Activated CD4-positive, alpha-beta T cell treated with anti-CD3 and anti-CD28 coated beads for 48 hours (primary cell): ENCODE results near the gene SUMF1.

Source experiments
- DNase-seq: peaks from one replicate; pipeline ENCODE4 v3.0.0-alpha.2; 2020

SUMF1 gene

DNA sequence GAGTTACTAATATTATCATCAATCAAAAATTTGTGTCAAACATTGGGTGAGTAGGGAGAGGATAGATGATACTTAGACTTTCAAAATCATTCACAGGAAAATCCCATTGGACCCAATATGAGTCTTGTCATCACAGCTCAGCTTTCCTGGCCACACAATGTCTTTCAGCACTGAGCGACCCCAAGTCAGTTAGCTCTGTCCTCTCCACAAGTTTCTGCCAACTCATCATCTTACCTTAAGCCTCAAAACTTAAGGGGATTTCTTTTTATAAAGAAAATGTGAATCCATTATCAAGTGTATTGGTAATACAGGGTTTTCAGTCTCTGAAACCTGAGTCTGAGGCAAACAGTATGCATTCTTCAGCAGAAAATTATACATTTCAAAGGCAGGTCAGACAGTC, 55.8 kb downstream of the SUMF1 start:
- DNase-seq = peak; percentile 17

DNA sequence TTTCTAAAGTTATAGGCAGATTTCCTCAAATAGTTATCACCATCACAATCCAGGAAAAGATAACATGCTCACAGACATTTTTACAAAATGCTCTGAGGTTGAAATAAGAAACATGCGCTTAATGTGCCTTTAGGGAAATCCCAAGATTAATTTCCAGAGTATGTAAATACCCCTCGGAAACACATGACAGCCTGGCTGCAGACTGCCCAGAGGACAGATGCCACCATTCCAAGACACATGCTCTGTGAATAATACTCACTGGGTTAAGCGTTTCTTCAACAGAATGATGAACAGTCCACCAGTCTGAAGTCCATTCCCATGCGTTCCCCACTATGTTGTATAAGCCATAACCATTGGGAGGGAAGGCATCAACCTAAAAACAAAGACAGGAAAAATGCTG, 56.5 kb downstream of the SUMF1 start:
- no peak for DNase-seq

- no peak for DNase-seq
Measured at GRCh38 chr3:4409971-4410573, 57.0 kb downstream of the SUMF1 start.

DNA sequence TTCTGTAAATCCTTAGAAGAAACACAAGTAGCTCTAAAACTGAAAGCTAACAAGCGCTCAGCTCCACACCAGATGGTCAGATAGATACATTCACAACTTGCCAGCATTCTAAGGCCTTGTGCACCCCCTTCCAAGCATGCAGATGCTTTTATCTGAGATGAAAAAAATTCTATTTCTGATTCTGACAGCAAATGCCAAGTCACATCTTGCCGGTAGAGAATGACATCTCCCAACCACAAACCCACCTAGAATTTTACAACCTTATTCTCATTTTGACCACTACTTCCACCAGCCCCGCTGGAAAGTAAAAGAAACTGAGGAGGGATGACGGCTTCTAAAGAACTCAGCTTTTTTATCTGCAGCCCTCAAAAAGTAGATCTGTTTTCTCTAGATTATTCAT, 57.7 kb downstream of the SUMF1 start:
- peak; percentile 54 for DNase-seq

- DNase-seq = no peak
Measured at GRCh38 chr3:4408958-4409357, 58.1 kb downstream of the SUMF1 start.

- no peak for DNase-seq
Measured at GRCh38 chr3:4407941-4408340, 59.1 kb downstream of the SUMF1 start.

DNA sequence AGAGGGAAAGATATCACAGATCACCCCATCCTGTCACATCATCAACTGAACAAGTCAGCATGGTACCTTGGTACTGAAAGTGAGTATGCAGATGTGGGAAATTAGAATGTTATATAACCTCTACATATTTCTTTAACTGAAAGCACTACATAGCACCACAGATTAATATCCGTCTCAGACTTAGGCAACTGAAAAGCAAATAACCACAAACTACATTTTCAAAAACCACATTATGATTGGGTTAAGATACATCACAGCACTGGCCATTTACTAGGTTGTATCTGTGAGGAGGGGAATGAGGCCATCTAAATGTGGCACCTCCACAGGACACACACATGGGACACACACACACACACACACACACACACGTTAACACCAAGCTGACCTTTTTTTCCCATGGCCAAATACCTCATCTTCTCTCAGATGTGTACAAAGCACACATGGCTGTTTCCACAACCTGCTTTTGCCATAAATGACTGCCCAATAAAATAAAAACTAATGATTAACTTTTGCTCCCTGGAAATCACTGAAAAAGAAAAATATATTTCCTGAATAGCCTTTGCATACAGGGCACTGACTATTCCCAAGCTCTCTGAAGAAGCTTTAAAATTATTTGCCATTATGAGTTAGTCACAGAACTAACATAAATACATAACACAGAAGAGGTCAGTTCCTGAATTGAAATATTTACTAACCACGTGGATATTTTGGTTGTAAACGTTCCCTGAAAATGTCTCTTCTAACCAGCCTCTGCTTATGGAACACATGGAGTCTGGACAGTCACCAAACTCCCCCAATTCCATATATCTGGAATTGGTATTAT, 60.1 kb downstream of the SUMF1 start:
- DNase-seq = no peak

DNA sequence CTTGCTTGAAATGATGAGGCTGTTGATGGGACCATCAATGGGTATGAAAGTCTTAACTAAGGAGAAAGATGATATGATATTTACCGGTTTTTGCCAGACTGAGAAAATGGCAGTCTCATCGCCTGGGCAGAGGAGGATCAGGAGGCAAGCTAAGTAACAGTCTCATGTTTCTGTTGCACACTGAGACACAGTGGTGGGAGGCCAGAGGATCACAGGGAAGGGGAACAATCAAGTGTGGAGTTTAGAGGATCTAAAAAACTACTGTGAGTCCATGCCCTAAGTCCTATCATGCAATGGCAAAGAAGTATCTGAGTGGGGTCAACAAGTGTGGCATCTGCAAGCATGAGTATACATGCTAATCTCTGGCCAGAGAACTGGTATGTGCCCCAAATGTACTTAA, 62.2 kb downstream of the SUMF1 start:
- DNase-seq = no peak

- DNase-seq = peak; percentile 62
Measured at GRCh38 chr3:4401441-4401840, 65.6 kb downstream of the SUMF1 start.

DNA sequence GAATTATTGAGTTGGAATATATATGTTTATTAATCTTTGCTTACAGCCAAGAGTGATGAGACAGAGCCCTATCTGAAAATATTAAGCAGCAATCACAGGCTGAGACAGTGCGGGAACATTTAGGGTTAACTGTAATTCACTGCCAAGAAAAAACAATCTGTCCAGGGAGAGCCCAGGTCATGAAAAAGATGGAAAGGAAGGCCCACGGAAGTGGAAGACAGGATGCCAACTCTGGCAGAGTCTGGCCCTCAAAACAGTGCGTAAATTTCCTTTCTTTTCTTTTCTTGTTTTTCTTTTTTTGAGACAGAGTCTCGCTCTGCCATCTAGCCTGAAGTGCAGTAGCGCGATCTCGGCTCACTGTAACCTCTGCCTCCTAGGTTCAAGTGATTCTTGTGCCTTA, 67.6 kb downstream of the SUMF1 start:
- no peak for DNase-seq

- no peak for DNase-seq
Measured at GRCh38 chr3:4398941-4399245, 68.2 kb downstream of the SUMF1 start.

DNA sequence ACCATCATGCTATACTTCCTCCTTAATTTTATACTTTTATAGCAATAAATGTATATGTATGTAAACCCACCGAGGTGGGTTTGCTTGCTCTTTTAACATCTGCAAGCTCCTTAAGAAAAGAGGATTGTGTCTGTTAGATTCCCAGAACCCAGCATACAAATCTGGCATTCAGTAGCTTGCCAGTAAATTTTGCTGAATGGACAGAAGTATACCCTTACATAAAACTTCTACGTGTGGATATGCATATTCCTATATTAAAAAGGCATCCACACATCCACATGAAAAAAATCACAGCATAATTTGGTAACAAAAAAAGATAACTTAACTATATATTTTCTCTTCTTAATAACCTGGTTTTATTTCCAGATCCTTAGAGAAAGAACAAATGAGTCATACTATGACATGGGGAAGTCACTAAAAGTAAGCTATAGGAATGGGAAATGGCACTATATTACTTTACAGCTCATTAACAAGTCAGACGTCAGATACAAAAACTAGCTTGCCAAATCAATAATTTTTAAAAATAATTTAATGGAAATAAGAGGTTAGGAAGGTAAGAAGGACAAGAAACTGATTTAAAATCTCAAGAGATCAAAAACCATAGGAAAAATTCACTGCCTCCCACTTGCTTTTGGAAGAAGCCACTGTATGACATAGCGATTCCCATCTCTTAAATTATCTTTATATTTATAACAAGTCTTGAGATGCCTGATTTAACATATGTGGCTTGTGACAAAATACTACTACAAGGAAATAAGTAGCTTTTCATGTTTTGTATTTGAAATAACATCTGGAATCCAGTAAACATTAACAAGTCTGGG, 68.7 kb downstream of the SUMF1 start:
- no peak for DNase-seq

DNA sequence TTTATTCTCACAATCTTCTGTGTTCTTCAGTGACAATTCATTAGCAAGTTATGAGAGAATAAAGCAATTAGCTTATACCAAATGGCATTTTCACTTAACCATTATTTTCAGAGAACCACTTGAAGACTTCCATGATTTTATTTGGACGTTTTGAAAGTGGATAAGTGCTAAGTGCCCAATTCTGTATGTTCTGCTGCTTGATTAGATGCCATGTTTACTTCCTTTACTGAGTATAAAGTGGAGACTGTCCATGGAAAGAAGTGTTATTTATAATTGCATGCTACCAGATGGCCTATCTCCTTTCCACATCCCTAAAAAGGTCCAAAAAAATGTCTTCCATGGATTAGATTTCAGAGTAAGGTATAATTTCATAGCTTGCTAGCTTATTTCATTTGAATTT, 69.6 kb downstream of the SUMF1 start:
- DNase-seq = no peak

DNA sequence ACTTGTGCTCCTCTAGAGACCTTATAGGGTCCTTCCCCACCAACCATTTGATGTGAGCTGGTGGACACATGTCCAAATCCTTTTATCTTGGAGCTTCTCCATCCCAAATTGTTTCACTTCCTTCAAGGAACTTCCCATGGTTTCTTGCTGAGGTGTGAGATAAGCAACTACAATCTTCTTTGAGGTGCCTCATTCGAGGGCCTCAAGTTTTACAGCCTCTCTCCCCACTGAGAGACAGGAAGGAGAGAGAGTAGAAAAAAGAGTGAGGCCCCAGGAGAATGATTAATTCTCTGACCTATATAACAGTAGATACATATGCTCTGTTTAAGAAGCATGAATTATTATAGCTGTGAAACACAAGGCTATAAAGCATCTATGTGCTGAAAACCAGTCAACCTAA, 70.5 kb downstream of the SUMF1 start:
- DNase-seq = no peak

- DNase-seq = no peak
Measured at GRCh38 chr3:4396006-4396405, 71.1 kb downstream of the SUMF1 start.

GRCh38 chr3:4395448-4395847, 71.6 kb downstream of the SUMF1 start:
- DNase-seq = no peak

DNA sequence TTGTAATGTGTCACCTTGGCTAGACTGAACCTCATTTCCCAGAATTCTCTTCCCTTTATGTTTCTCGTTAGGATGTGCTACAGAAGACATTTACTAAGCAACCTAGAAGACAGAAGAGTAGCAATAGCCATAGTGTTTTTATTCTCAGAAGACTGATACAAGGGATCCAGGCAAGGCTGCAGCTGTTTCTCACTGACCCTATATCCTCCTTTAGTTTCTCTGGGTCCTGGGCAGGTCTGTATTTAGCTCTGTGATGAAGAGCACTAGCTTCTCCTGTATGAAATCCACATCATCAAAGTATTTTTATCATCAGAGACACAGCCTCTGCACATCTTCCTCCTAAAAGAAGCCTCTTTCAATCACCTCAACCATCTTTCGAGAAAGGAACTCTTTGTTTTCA, 72.5 kb downstream of the SUMF1 start:
- no peak for DNase-seq

- peak; percentile 31 for DNase-seq
Measured at GRCh38 chr3:4394048-4394447, 73.0 kb downstream of the SUMF1 start.

- DNase-seq = no peak
Measured at GRCh38 chr3:4392992-4393391, 74.1 kb downstream of the SUMF1 start.

GRCh38 chr3:4387210-4388204, 79.6 kb downstream of the SUMF1 start:
- no peak for DNase-seq

DNA sequence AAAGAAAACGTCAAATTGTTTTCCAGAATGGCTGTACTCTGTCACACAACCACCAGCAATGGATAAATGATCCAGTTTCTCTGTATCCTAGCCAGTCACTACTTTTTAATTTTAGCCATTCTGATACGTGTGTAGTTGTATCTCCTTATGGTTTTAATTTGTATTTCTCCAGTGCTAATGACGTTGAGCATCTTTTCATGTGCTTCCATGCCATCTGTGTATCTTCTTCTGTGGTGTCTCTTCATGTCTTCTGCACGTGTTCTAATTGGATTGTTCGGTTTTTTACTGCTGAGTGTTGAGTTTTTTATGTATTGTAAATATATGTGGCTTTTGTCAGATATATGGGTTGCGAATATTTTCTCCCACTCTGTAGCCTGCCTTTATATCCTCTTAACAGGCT, 81.9 kb downstream of the SUMF1 start:
- DNase-seq = no peak

GRCh38 chr3:4380013-4380412, 87.1 kb downstream of the SUMF1 start:
- no peak for DNase-seq

- no peak for DNase-seq
Measured at GRCh38 chr3:4376499-4376898, 90.6 kb downstream of the SUMF1 start.
